Calu3 (cell line): ENCODE data around the gene C10orf95. TPM values are rescaled to one million over a fixed set of nuclear protein-coding genes. Genes with fewer than 3 reads are reported as not detected.

Experiments used
- BruUV-seq: library from RNA; stranded (reverse); fragments of 400-500 nt; replicated peaks from 2 replicates; lab custom pipeline; 2021; lab: Mats Ljungman, UMichigan
- CTCF ChIA-PET: fragments of 300-600 bp; sonication (Branson Sonifier 250); formaldehyde crosslinking; loops from one replicate; lab custom pipeline; 2022; ENCODE audit warnings: antibody characterized with exemption; lab: Charles Lee
- DNase-seq: peaks from one replicate; pipeline ENCODE4 v3.0.0; 2022
- H3K27ac Mint-ChIP-seq: one replicate; pipeline ENCODE4 v1.8.0; 2022; ENCODE audit warnings: mixed read lengths; ENCODE audit not compliant: unreplicated experiment
- H3K27me3 Mint-ChIP-seq: one replicate; pipeline ENCODE4 v1.8.0; 2022; ENCODE audit warnings: mixed read lengths; ENCODE audit not compliant: unreplicated experiment
- H3K36me3 Mint-ChIP-seq: one replicate; pipeline ENCODE4 v1.8.0; 2022; ENCODE audit warnings: mild to moderate bottlenecking, moderate library complexity, mixed read lengths; ENCODE audit not compliant: insufficient read depth, unreplicated experiment
- H3K4me1 Mint-ChIP-seq: one replicate; pipeline ENCODE4 v1.8.0; 2022; ENCODE audit warnings: mild to moderate bottlenecking, low read depth, mixed read lengths; ENCODE audit not compliant: unreplicated experiment
- H3K4me3 Mint-ChIP-seq: one replicate; pipeline ENCODE4 v1.8.0; 2022; ENCODE audit warnings: mild to moderate bottlenecking, low read depth, moderate library complexity, mixed read lengths; ENCODE audit not compliant: unreplicated experiment
- H3K9me3 Mint-ChIP-seq: one replicate; pipeline ENCODE4 v1.8.0; 2022; ENCODE audit warnings: low read depth, mixed read lengths; ENCODE audit not compliant: unreplicated experiment
- intact Hi-C: fragments of 100-400 bp; cut with micrococcal nuclease; formaldehyde crosslinking; loops from one replicate; pipeline ENCODE4 v1.10.0; 2022; ENCODE audit not compliant: unreplicated experiment
- total RNA-seq: library from RNA; stranded (reverse); gene quantifications from 2 replicates; pipeline ENCODE4 v1.2.3, GENCODE V29; 2022
- TF ChIP-seq, protein P1 (sequence below): fragments of 200-600 bp; IDR thresholded peaks from one replicate; pipeline ENCODE4 v1.8.0; 2022; ENCODE audit warnings: antibody characterized with exemption; ENCODE audit not compliant: unreplicated experiment

C10orf95 gene
- total RNA-seq, 1 experiment from 2014 or later, result 0.57 TPM

DNA sequence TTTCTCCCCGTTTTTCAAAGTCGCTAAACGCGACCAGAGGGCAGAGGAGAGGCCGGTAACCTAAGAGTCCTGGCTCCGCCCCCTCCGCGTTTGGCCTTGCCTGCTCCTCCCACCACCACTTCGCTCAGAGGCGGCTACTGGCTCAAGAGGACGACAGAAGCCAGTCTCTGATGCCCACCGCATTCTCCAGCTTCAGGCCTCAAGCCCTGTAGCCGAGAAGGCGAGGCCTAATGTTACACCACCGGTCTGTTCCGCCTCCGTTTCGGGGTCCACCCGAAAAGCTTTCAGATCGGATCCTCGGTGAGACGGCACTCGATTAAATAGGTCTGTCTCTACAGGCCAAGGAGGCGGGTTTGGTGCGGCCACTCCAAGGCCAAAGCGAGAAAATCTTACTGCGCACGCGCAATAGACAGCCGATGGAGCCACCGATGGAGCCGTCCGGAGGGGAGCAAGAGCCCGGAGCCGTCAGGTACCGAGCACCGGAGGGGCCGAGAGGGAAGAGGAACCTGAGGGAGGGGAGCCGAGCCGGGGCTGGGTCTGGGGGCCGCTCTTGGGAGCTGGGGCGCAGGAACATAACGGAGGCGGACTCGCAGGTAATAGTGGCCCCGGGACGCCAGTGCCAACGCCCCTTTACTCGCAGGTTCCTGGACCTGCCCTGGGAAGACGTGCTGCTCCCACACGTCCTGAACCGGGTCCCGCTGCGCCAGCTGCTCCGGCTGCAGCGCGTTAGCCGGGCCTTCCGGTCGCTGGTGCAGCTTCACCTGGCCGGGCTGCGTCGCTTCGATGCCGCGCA lies 30.4 kb downstream of the C10orf95 start, which contains the start of gene FBXL15:
TSS of gene FBXL15 (plus strand) at position 123 of the 793 bp plus-strand sequence. CDS start at position 417, 294 bp downstream.
- Mint-ChIP-seq H3K4me1 (peaks cover 5% of the 10 kb centered on the region), H3K27me3 (peaks cover 31% of the 10 kb centered on the region), H3K9me3 (no peaks in the 10 kb centered on the region), H3K36me3 (peaks cover 48% of the 10 kb centered on the region), H3K27ac (peak within 1 kb of the TSS; percentile 80), H3K4me3 (peak within 1 kb of the TSS; percentile 92)
- no TSS peak for BruUV-seq
- intact Hi-C loops, result no loop called here
- CTCF ChIA-PET, result interaction anchor here (0.7 to 3.1 kb wide), 6 partner anchors 12 to 163 kb away, joined by 4 to 18 read pairs (median 5); partner anchors contain the start of genes CUEDC2 and NFKB2
- peak; percentile 88 for DNase-seq
- TF ChIP-seq, protein P1, sequence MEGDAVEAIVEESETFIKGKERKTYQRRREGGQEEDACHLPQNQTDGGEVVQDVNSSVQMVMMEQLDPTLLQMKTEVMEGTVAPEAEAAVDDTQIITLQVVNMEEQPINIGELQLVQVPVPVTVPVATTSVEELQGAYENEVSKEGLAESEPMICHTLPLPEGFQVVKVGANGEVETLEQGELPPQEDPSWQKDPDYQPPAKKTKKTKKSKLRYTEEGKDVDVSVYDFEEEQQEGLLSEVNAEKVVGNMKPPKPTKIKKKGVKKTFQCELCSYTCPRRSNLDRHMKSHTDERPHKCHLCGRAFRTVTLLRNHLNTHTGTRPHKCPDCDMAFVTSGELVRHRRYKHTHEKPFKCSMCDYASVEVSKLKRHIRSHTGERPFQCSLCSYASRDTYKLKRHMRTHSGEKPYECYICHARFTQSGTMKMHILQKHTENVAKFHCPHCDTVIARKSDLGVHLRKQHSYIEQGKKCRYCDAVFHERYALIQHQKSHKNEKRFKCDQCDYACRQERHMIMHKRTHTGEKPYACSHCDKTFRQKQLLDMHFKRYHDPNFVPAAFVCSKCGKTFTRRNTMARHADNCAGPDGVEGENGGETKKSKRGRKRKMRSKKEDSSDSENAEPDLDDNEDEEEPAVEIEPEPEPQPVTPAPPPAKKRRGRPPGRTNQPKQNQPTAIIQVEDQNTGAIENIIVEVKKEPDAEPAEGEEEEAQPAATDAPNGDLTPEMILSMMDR, result no peak

DNA sequence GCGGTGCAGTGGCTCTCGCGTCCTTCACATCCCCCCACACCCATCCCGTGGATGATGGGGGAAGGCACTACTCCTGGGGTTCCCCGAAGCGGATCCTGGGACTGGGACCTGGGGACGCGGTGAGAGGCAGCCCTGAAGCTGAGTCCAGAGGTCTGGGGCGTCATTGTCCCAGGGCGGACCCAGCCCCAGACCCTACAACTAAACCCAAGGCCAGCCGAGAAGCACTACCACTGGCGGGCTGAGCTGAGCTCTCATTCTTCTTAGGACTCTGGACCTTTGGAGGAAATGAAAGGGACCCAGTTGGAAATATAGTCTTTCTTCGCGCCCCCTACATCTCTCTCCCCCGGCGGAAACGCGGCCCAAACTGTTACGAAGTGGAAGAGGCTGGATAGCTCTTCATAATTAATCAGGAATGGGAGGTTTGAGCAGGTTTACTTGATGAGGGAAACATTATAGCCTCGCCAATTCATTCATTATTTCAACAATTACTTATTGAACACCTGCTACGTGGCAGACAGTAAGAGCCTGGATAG lies 31.1 kb downstream of the C10orf95 start:
- DNase-seq, result no peak
- Mint-ChIP-seq H3K4me3 (peak overlapping the region; percentile 92), H3K27me3 (peaks cover 37% of the 10 kb centered on the region), H3K9me3 (no peaks in the 10 kb centered on the region), H3K4me1 (peaks cover 8% of the 10 kb centered on the region), H3K36me3 (peaks cover 48% of the 10 kb centered on the region), H3K27ac (no peak overlapping the region)
- CTCF ChIA-PET, result interaction anchor here (0.5 to 3.1 kb wide), 7 partner anchors 12 to 164 kb away, joined by 3 to 18 read pairs (median 5); partner anchors contain the start of genes CUEDC2 and NFKB2
- TF ChIP-seq, protein P1, result no peak
- no TSS peak for BruUV-seq
- intact Hi-C loops, result no loop called here

DNA sequence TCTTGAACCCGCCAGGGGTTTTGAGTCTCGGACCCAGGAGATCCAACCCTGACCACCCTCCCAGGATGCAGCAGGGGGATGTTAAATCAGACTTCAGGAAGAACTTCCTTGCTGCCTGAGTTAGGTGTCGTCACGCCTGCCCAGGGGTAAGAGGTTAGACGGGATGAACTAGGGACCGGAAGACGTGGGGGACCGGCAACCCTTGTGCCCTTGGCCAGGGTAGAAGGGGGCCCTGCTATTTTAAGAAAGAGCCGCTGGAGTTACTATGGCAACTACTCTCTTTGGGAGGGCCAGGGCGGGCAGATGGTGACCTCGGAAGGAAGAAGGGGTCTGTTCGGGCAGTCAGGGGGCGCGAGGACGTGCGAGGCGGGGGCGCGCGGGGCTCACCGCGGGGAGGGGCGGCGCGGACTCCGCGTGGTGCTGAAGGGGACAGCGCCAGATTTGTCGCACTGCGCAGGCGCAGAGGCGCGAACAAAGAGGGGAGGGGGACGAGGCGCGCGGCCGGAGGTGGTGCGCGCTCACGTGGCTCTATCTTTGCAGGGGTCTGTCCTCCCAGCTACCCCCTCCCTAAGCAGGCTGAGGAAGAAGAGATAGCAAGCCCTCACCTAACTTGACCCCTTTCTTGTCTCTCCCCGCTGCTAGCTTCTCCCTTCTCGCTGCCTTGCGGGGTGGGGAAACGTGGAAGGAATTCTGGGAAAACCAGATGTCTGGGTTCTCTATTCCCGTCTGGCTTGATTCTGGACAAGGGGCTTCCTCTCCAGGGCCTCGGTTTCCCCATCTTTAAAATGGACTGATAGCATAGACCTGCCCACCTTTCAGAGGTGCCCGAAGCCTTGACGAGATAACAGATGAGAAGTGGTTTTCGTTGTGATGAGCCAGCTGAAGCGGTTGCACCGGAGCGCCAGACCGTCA lies 31.8 kb downstream of the C10orf95 start:
- peak; percentile 47 for DNase-seq
- TF ChIP-seq, protein P1, result no peak
- intact Hi-C loops, result no loop called here
- Mint-ChIP-seq H3K4me1 (peaks cover 8% of the 10 kb centered on the region), H3K27ac (no peak overlapping the region), H3K9me3 (no peaks in the 10 kb centered on the region), H3K4me3 (peak overlapping the region; percentile 92), H3K36me3 (peaks cover 48% of the 10 kb centered on the region), H3K27me3 (peaks cover 44% of the 10 kb centered on the region)
- BruUV-seq, result no TSS peak
- CTCF ChIA-PET, result interaction anchor here (0.5 to 1.6 kb wide), 3 partner anchors 15 to 164 kb away, joined by 3 to 4 read pairs (median 4); no protein-coding TSS in a partner anchor

DNA sequence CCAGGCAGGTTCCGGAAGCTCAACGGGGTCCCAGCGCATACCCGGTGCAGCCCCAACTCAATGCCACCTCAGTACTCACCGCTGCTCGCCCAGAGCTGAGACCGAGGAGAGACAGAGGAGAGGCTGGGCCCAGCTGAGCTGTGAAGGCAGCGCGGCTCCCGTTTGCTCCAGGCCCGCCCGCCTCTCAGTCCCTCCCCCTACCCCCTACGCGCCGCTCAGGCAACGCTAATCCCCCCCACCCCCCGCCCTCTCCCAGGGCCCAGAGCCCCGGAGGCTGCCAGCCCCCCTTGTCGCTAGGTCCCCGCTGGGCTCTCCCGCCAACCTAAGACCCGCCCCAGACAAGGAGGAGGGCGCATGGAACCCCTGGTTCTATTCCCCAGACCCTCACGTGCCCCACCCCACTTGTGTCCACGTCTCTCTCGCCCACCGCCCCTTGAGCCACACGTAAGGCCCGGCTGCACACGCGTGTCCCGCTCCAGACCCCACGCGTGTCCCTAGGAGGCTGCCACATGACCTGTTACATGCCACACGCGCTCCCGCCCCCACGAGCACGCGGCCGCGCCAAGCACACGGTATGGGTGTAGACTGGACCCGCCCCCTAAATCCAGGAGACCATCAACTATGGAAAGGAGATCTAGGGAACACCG lies 32.6 kb downstream of the C10orf95 start, which contains the start of gene PSD:
TSS of gene PSD (minus strand) at position 164 of the 647 bp plus-strand sequence. CDS start 1,747 bp downstream, outside the sequence.
- no TSS peak for BruUV-seq
- H3K36me3 Mint-ChIP-seq, result peaks cover 48% of the 10 kb centered on the region
- peaks cover 52% of the 10 kb centered on the region for H3K27me3 Mint-ChIP-seq
- TF ChIP-seq, protein P1, result no peak
- no peak for DNase-seq
- CTCF ChIA-PET, result no interaction called here
- peak within 1 kb of the TSS; percentile 92 for H3K4me3 Mint-ChIP-seq
- intact Hi-C loops, result no loop called here
- H3K27ac Mint-ChIP-seq, result no peak within 1 kb of the TSS
- peaks cover 8% of the 10 kb centered on the region for H3K4me1 Mint-ChIP-seq
- no peaks in the 10 kb centered on the region for H3K9me3 Mint-ChIP-seq
